Measurements from ENCODE around the gene REM1. TPM values are rescaled to one million over a fixed set of nuclear protein-coding genes. Genes with fewer than 3 reads are reported as not detected.
"Not testable (repeated sequence)": the region's sequence is repeated elsewhere in the genome, so short reads cannot be mapped to it uniquely, and the experiment has no call there.

REM1 gene
- total and polyA plus RNA-seq, 2 of the 13 experiments (the other 11 are each of a cell fraction or from before 2014, with no cell fraction given), result not detected

DNA sequence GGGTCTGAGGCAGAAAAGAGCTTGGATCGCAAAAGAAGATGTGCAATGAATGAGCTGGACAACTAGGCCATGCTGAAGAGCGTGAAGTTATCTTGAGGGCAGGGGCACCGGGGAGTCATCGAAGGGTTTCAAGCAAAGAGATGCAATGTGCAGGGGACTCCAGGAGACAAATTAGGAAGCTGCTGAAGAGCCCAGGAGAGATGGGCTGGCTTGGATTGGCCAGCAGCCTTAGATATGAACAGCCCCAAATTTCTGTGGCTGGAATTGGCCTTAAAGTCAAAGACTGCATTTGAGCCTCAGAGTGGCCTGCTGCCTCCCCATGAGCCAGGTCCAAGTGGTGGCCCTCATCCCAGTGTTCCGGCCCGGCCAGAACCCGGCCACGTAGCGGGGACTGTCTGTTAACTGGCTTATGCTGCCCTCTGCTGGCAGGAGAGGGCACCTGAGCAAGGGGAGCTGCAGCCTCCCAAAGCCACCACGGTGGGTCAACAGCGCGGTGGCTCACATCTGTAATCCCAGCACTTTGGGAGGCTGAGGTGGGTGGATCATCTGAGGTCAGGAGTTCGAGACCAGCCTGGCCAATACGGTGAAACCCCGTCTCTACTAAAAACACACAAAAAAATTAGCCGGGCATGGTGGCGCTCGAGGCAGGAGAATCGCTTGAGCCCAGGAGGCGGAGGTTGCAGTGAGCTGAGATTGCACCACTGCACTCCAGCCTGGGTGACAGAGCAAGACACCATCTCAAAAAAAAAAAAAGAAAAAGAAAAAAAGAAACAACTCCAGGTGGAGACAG, 28.0 kb downstream of the REM1 start (continued):
- TF ChIP-seq CBX5 (CRISPR knock-in tag; IDR thresholded peaks at IDR 0.05; ENCODE audit: borderline replicate concordance), result peak; percentile 72; the same call in 1 of the 2 replicates
- TF ChIP-seq MXI1 (IDR thresholded peaks at IDR 0.05; ENCODE audit: borderline replicate concordance, low read depth, low read length), result peak; percentile 38; the same call in 1 of the 3 replicates
- TF ChIP-seq, protein P1, sequence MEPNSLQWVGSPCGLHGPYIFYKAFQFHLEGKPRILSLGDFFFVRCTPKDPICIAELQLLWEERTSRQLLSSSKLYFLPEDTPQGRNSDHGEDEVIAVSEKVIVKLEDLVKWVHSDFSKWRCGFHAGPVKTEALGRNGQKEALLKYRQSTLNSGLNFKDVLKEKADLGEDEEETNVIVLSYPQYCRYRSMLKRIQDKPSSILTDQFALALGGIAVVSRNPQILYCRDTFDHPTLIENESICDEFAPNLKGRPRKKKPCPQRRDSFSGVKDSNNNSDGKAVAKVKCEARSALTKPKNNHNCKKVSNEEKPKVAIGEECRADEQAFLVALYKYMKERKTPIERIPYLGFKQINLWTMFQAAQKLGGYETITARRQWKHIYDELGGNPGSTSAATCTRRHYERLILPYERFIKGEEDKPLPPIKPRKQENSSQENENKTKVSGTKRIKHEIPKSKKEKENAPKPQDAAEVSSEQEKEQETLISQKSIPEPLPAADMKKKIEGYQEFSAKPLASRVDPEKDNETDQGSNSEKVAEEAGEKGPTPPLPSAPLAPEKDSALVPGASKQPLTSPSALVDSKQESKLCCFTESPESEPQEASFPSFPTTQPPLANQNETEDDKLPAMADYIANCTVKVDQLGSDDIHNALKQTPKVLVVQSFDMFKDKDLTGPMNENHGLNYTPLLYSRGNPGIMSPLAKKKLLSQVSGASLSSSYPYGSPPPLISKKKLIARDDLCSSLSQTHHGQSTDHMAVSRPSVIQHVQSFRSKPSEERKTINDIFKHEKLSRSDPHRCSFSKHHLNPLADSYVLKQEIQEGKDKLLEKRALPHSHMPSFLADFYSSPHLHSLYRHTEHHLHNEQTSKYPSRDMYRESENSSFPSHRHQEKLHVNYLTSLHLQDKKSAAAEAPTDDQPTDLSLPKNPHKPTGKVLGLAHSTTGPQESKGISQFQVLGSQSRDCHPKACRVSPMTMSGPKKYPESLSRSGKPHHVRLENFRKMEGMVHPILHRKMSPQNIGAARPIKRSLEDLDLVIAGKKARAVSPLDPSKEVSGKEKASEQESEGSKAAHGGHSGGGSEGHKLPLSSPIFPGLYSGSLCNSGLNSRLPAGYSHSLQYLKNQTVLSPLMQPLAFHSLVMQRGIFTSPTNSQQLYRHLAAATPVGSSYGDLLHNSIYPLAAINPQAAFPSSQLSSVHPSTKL (CRISPR knock-in tag; IDR thresholded peaks at IDR 0.05), result peak; percentile 71
- TF ChIP-seq NONO (IDR thresholded peaks at IDR 0.05), result not testable (repeated sequence)
- TF ChIP-seq NONO (CRISPR knock-in tag; conservative IDR thresholded peaks at IDR 0.05), result peak; percentile 77
- TF ChIP-seq, protein P2, sequence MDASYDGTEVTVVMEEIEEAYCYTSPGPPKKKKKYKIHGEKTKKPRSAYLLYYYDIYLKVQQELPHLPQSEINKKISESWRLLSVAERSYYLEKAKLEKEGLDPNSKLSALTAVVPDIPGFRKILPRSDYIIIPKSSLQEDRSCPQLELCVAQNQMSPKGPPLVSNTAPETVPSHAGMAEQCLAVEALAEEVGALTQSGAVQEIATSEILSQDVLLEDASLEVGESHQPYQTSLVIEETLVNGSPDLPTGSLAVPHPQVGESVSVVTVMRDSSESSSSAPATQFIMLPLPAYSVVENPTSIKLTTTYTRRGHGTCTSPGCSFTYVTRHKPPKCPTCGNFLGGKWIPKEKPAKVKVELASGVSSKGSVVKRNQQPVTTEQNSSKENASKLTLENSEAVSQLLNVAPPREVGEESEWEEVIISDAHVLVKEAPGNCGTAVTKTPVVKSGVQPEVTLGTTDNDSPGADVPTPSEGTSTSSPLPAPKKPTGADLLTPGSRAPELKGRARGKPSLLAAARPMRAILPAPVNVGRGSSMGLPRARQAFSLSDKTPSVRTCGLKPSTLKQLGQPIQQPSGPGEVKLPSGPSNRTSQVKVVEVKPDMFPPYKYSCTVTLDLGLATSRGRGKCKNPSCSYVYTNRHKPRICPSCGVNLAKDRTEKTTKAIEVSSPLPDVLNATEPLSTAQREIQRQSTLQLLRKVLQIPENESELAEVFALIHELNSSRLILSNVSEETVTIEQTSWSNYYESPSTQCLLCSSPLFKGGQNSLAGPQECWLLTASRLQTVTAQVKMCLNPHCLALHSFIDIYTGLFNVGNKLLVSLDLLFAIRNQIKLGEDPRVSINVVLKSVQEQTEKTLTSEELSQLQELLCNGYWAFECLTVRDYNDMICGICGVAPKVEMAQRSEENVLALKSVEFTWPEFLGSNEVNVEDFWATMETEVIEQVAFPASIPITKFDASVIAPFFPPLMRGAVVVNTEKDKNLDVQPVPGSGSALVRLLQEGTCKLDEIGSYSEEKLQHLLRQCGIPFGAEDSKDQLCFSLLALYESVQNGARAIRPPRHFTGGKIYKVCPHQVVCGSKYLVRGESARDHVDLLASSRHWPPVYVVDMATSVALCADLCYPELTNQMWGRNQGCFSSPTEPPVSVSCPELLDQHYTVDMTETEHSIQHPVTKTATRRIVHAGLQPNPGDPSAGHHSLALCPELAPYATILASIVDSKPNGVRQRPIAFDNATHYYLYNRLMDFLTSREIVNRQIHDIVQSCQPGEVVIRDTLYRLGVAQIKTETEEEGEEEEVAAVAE (CRISPR knock-in tag; IDR thresholded peaks at IDR 0.05; ENCODE audit: borderline replicate concordance), result 0 out of 2 replicates have a peak, but pooled peaks have one; percentile 38
- TF ChIP-seq REPIN1 (CRISPR knock-in tag; IDR thresholded peaks at IDR 0.05; ENCODE audit: borderline replicate concordance, low read depth), result peak; percentile 90; the same call in 1 of the 2 replicates
- peak; percentile 68 for TF ChIP-seq ZNF883 (CRISPR knock-in tag; IDR thresholded peaks at IDR 0.05; ENCODE audit: not compliant biosample characterization)
- TF ChIP-seq ZMYM4 (CRISPR knock-in tag; IDR thresholded peaks at IDR 0.05), result peak; percentile 57; the same call in 1 of the 2 replicates
- peak; percentile 24; the same call in 1 of the 2 replicates for TF ChIP-seq ZSCAN31 (CRISPR knock-in tag; IDR thresholded peaks at IDR 0.05; ENCODE audit: low read depth)
- TF ChIP-seq LCORL (IDR thresholded peaks at IDR 0.05), result peak; percentile 49; the same call in 1 of the 2 replicates
- peak; percentile 64 for TF ChIP-seq LCORL (CRISPR knock-in tag; IDR thresholded peaks at IDR 0.05)
- TF ChIP-seq, protein P3, sequence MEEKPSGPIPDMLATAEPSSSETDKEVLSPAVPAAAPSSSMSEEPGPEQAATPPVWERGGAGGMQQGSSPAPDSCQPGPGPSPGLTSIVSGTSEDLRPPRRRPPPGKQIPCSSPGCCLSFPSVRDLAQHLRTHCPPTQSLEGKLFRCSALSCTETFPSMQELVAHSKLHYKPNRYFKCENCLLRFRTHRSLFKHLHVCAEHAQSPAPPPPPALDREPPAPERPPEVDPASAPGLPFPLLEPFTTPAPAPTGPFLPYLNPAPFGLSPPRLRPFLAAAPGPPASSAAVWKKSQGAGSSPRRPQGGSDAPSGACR (CRISPR knock-in tag; IDR thresholded peaks at IDR 0.05), result 0 out of 2 replicates have a peak, but pooled peaks have one; percentile 22
- TF ChIP-seq ZNF614 (CRISPR knock-in tag; IDR thresholded peaks at IDR 0.05; ENCODE audit: borderline replicate concordance), result peak; percentile 65; the same call in 1 of the 2 replicates
- TF ChIP-seq MYC (CRISPR knock-in tag; IDR thresholded peaks at IDR 0.05; ENCODE audit: borderline replicate concordance), result peak; percentile 48; the same call in 1 of the 2 replicates
- TF ChIP-seq FOSL2 (CRISPR knock-in tag; IDR thresholded peaks at IDR 0.05), result peak; percentile 67
- 0 out of 2 replicates have a peak, but pooled peaks have one; percentile 52 for TF ChIP-seq ZFP1 (CRISPR knock-in tag; IDR thresholded peaks at IDR 0.05)
- TF ChIP-seq ZMYM2 (CRISPR knock-in tag; IDR thresholded peaks at IDR 0.05), result 0 out of 2 replicates have a peak, but pooled peaks have one; percentile 65
- peak; percentile 62; the same call in 1 of the 2 replicates for TF ChIP-seq SMAD3 (CRISPR knock-in tag; IDR thresholded peaks at IDR 0.05)
- peak; percentile 69 for TF ChIP-seq SMC3 (IDR thresholded peaks at IDR 0.05; ENCODE audit: low read length)

Measured in HepG2 (cell line).